ENCODE results near the gene CCDC149. TPM values are rescaled to one million over a fixed set of nuclear protein-coding genes. Genes with fewer than 3 reads are reported as not detected.

The CCDC149 gene
- total and polyA plus RNA-seq, 9 of the 15 experiments (the other 6 are each of a cell fraction or from before 2014, with no cell fraction given), result 0.04 to 0.18 TPM; not detected in 7

- Histone ChIP-seq H3K9me1 (ENCODE audit: control insufficient read depth, insufficient read depth, low read length) (no peaks in the 10 kb centered on the region), H3K4me3 (no peak overlapping the region), H3K9me3 (replicated peaks; ENCODE audit: control insufficient read depth, insufficient read depth, low read depth, low read length) (no peaks in the 10 kb centered on the region), H3K79me2 (ENCODE audit: control insufficient read depth, insufficient read depth, low read length) (no peaks in the 10 kb centered on the region), H3K4me1 (replicated peaks in 1 of 2; ENCODE audit: control insufficient read depth in 2 of 2, insufficient read depth in 2 of 2, low read length in 2 of 2) (no peaks in the 10 kb centered on the region; a peak in 1 of 5 replicates), H3K4me2 (ENCODE audit: insufficient read depth, low read length) (no peak overlapping the region), H2AFZ (ENCODE audit: low read depth, low read length) (no peak overlapping the region), H3K9ac (ENCODE audit: insufficient read depth in 1 of 2, low read depth in 2 of 2, low read length in 2 of 2) (no peak overlapping the region), H3K36me3 (ENCODE audit: control insufficient read depth, insufficient read depth, low read length) (no peaks in the 10 kb centered on the region), H3K27ac (ENCODE audit: extremely low read depth, low read depth, low read length) (no peak overlapping the region), H3K27me3 (ENCODE audit: control insufficient read depth in 2 of 2, insufficient read depth in 2 of 2, low read length in 2 of 2) (peaks cover 0 to 6% of the 10 kb centered on the region in 2 experiments; a peak in 3 of 5 replicates), H4K20me1 (replicated peaks; ENCODE audit: control insufficient read depth, insufficient read depth, low read length) (no peaks in the 10 kb centered on the region)
- FAIRE-seq (no peak), ATAC-seq (no peak), DNase-seq (ENCODE audit: extremely low read depth in 1 of 4, low spot score in 3 of 4) (no peak)
- in situ Hi-C loops (cut with MboI), result no loop called here
- POLR2A ChIA-PET, result no interaction called here
- CTCF ChIA-PET (ENCODE audit: low intra/inter-chr PET ratio), result no interaction called here
- WGBS (ENCODE audit: insufficient coverage, low coverage, missing lambda C conversion rate), result 3% methylated on average over 3 of the region's 3 CpGs
- BruUV-seq (replicated peaks), result no TSS peak
- intact Hi-C loops (cut with micrococcal nuclease), result no loop called here
- TF ChIP-seq ZNF23 (CRISPR knock-in tag; IDR thresholded peaks at IDR 0.05) (no peak), RBM17 (IDR thresholded peaks at IDR 0.05; ENCODE audit: borderline replicate concordance, low read depth, low read length) (no peak), MAFG (tag; conservative IDR thresholded peaks at IDR 0.05) (0 out of 2 replicates have a peak, but pooled peaks have one; percentile 27), C11orf30 (IDR thresholded peaks at IDR 0.05; ENCODE audit: low read depth) (peak; percentile 5; the same call in 1 of the 2 replicates), NFE2 (IDR thresholded peaks at IDR 0.05; ENCODE audit: low read depth) (0 out of 2 replicates have a peak, but pooled peaks have one; percentile 8)
Observed at GRCh38 chr4:24889991-24890390, 22.9 kb downstream of the CCDC149 start.
